ENCODE measurements around the gene MMP13.
"Not testable (repeated sequence)": the region's sequence is repeated elsewhere in the genome, so short reads cannot be mapped to it uniquely, and the experiment has no call there.

MMP13 gene

GRCh38 chr11:102955624-102956023 is at the start of gene MMP13:
Gene MMP13, minus strand, starts transcription at chr11:102955732. Its CDS starts 27 bp downstream, at chr11:102955705.
- DNase-seq = no peak

GRCh38 chr11:103004234-103004633 is 48.7 kb upstream of the MMP13 start:
- not testable (repeated sequence) for DNase-seq

- no peak for DNase-seq
These were observed 38.6 kb upstream of the MMP13 start for GRCh38 chr11:102994105-102994504.

GRCh38 chr11:102991776-102992175 is 36.2 kb upstream of the MMP13 start:
- DNase-seq = no peak

GRCh38 chr11:102990145-102990544 is 34.6 kb upstream of the MMP13 start:
- DNase-seq = no peak

- DNase-seq = no peak
These were observed 34.0 kb upstream of the MMP13 start for GRCh38 chr11:102989379-102990047.

- DNase-seq = no peak
These were observed 31.3 kb upstream of the MMP13 start for GRCh38 chr11:102986815-102987214.

GRCh38 chr11:102985850-102986249 is 30.3 kb upstream of the MMP13 start:
- DNase-seq = no peak

- DNase-seq = no peak
These were observed 28.0 kb upstream of the MMP13 start for GRCh38 chr11:102983486-102983885.

- no peak for DNase-seq
These were observed 25.9 kb upstream of the MMP13 start for GRCh38 chr11:102981324-102981910.

- DNase-seq = no peak
These were observed 19.2 kb upstream of the MMP13 start for GRCh38 chr11:102974552-102975280.

GRCh38 chr11:102973698-102974097 is 18.2 kb upstream of the MMP13 start:
- DNase-seq = not testable (repeated sequence)

GRCh38 chr11:102972853-102973252 is 17.3 kb upstream of the MMP13 start:
- no peak for DNase-seq

- no peak for DNase-seq
These were observed 16.2 kb upstream of the MMP13 start for GRCh38 chr11:102971766-102972165.

GRCh38 chr11:102967497-102967896 is 12.0 kb upstream of the MMP13 start:
- no peak for DNase-seq

GRCh38 chr11:102966011-102966410 is 10.5 kb upstream of the MMP13 start:
- no peak for DNase-seq

GRCh38 chr11:102964867-102965266 is 9.3 kb upstream of the MMP13 start:
- no peak for DNase-seq

- DNase-seq = no peak
These were observed 2.4 kb upstream of the MMP13 start for GRCh38 chr11:102957953-102958352.

GRCh38 chr11:102950622-102951081 is 4.9 kb downstream of the MMP13 start:
- DNase-seq = no peak

- no peak for DNase-seq
These were observed 9.3 kb downstream of the MMP13 start for GRCh38 chr11:102946237-102946636.

GRCh38 chr11:102940714-102941588 is 14.6 kb downstream of the MMP13 start:
- peak; percentile 47 for DNase-seq

- no peak for DNase-seq
These were observed 18.5 kb downstream of the MMP13 start for GRCh38 chr11:102936864-102937509.
